Stomach (tissue), 9 donors: ENCODE results near the gene PLN. TPM values are rescaled to one million over a fixed set of nuclear protein-coding genes. Genes with fewer than 3 reads are reported as not detected.

ENCODE experiments used
- DNase-seq, 2 donors: peaks; one replicate each; pipeline versions ENCODE4 v3.0.0 to v3.0.0-alpha.2; 2013 to 2019
- H3K27ac ChIP-seq, 5 donors: fragments of 200-600 bp in 4 of 5; sonication (generic) in 4 of 5; one replicate each; pipeline ENCODE4 v1.5.1; 2013 to 2019; ENCODE audit warnings: mild to moderate bottlenecking in 1 of 5, moderate library complexity in 1 of 5
- H3K27me3 ChIP-seq, 3 donors: fragments of 200-600 bp; sonication (generic); one replicate each; pipeline ENCODE4 v1.5.1; 2017 to 2019; ENCODE audit warnings: mixed run types in 1 of 3
- H3K36me3 ChIP-seq, 4 donors: fragments of 200-600 bp; sonication (generic); 1 replicate in 3 of 4; 2 replicates in 1 of 4; pipeline ENCODE4 v1.5.1; 2016 to 2019
- H3K4me1 ChIP-seq, 4 donors: fragments of 200-600 bp; sonication (generic); one replicate each; pipeline ENCODE4 v1.5.1; 2016 to 2019
- H3K4me3 ChIP-seq, 4 donors: fragments of 200-600 bp; sonication (generic) in 3 of 4; one replicate each; pipeline ENCODE4 v1.5.1; 2016 to 2019; ENCODE audit warnings: mild to moderate bottlenecking in 1 of 4
- H3K9me3 ChIP-seq, 4 donors: fragments of 200-600 bp; sonication (generic); one replicate each; pipeline ENCODE4 v1.5.1; 2016 to 2019
- CTCF ChIP-seq, 7 experiments: fragments of 450-650 bp in 4 of 7; fragments of 200-600 bp in 3 of 7; sonication (generic) in 3 of 7; IDR thresholded peaks; one replicate each; pipeline ENCODE4 v1.5.1; 2016 to 2019; ENCODE audit warnings: antibody characterized with exemption in 7 of 7, control low read depth in 2 of 7, mild to moderate bottlenecking in 1 of 7
- EP300 ChIP-seq: sonication (generic); formaldehyde crosslinking; IDR thresholded peaks from one replicate; pipeline ENCODE4 v1.6.1; 2017; ENCODE audit warnings: antibody characterized with exemption
- POLR2A ChIP-seq, 4 donors: fragments of 450-650 bp; IDR thresholded peaks; one replicate each; pipeline ENCODE4 v1.6.1; 2016; ENCODE audit warnings: antibody characterized with exemption in 4 of 4, control low read depth in 2 of 4, mild to moderate bottlenecking in 1 of 4, moderate library complexity in 1 of 4
- POLR2AphosphoS5 ChIP-seq, 3 donors: sonication (generic); formaldehyde crosslinking; IDR thresholded peaks; one replicate each; pipeline ENCODE4 v1.6.1; 2016; ENCODE audit warnings: antibody characterized with exemption in 3 of 3
- WGBS, 5 donors: extraction: QIAGEN DNeasy Blood & Tissue Kit in 3 of 5; methylation state at CpG; one replicate each; pipeline versions ENCODE4 v1.1.5 to v1.1.7; 2013 to 2018; 5-methylcytosine and 5-hydroxymethylcytosine counted together
- intact Hi-C: fragments of 100-400 bp; cut with DNase I; formaldehyde crosslinking; loops from one replicate; pipeline ENCODE4 v1.15.1; 2023; ENCODE audit warnings: low total_unique reads
- polyA plus RNA-seq, 3 donors: library from polyadenylated mRNA; stranded (reverse); fragments of 200-250 nt; gene quantifications; one replicate each; pipeline ENCODE4 v1.2.3, GENCODE V29; 2013
- total RNA-seq, 5 donors: library from RNA; depleted of rRNA; stranded (reverse); fragments of >200 nt; gene quantifications; one replicate each; pipeline versions ENCODE4 v1.1.0 to v1.2.3, GENCODE V29; 2014 to 2016
- donor health status: healthy with polysubstance abuse.
- donor health status: Bipolar disorder and iron deficiency.
- donor health status: healthy.

PLN gene
- total and polyA plus RNA-seq, 8 donors, result 2.3 to 158 (median 27.6) TPM

GRCh38 chr6:118562959-118563358, 14.9 kb downstream of the PLN start:
- no peak for TF ChIP-seq EP300
- no peak for TF ChIP-seq POLR2A (IDR thresholded peaks at IDR 0.05)
- no peak for TF ChIP-seq POLR2AphosphoS5 (IDR thresholded peaks at IDR 0.05)
- no peak for TF ChIP-seq CTCF (IDR thresholded peaks at IDR 0.05)
- H3K27me3 ChIP-seq, result no peaks in the 10 kb centered on the region
- DNase-seq, result no peak
- H3K36me3 ChIP-seq, result peaks cover 0 to 12% (median 5%) of the 10 kb centered on the region in 4 donors
- no peaks in the 10 kb centered on the region for H3K9me3 ChIP-seq
- 73 to 89% (median 87%) methylated on average over 1 of the region's 1 CpG for WGBS, 5 donors
- peaks cover 5 to 30% (median 16%) of the 10 kb centered on the region in 4 donors for H3K4me1 ChIP-seq
- no peak overlapping the region for H3K4me3 ChIP-seq
- peak overlapping the region in 1 of 5 donors; percentile 17 for H3K27ac ChIP-seq
- intact Hi-C loops, result no loop called here

GRCh38 chr6:118565311-118565960, 17.3 kb downstream of the PLN start:
- H3K4me3 ChIP-seq, result no peak overlapping the region
- peak in 1 of 2 donors; percentile 85 for DNase-seq
- no peaks in the 10 kb centered on the region for H3K9me3 ChIP-seq
- no peak overlapping the region for H3K27ac ChIP-seq
- H3K36me3 ChIP-seq, result peaks cover 0 to 12% (median 5%) of the 10 kb centered on the region in 4 donors
- H3K27me3 ChIP-seq, result no peaks in the 10 kb centered on the region
- intact Hi-C loops, result no loop called here
- TF ChIP-seq POLR2A (IDR thresholded peaks at IDR 0.05) (no peak), CTCF (IDR thresholded peaks at IDR 0.05) (peak in 5 of 7 experiments; percentile 22 to 75 (median 50)), EP300 (no peak), POLR2AphosphoS5 (IDR thresholded peaks at IDR 0.05) (peak in 1 of 3 donors; percentile 70)
- WGBS, 5 donors, result 45 to 57% (median 51%) methylated on average over 5 of the region's 5 CpGs
- peaks cover 0 to 15% (median 10%) of the 10 kb centered on the region in 4 donors for H3K4me1 ChIP-seq

- H3K27me3 ChIP-seq, result no peaks in the 10 kb centered on the region
- no peak for DNase-seq
- H3K4me1 ChIP-seq, result peaks cover 0 to 18% (median 12%) of the 10 kb centered on the region in 4 donors
- H3K9me3 ChIP-seq, result no peaks in the 10 kb centered on the region
- peaks cover 0 to 9% (median 5%) of the 10 kb centered on the region in 4 donors for H3K36me3 ChIP-seq
- TF ChIP-seq CTCF (IDR thresholded peaks at IDR 0.05) (no peak), EP300 (no peak), POLR2A (IDR thresholded peaks at IDR 0.05) (no peak), POLR2AphosphoS5 (IDR thresholded peaks at IDR 0.05) (no peak)
- intact Hi-C loops, result no loop called here
- 55 to 78% (median 64%) methylated on average over 3 of the region's 3 CpGs for whole genome bisulfite sequencing, 5 donors
- H3K4me3 ChIP-seq, result no peak overlapping the region
- H3K27ac ChIP-seq, result no peak overlapping the region
These were observed 19.9 kb downstream of the PLN start for GRCh38 chr6:118567974-118568373.

- no peaks in the 10 kb centered on the region for H3K27me3 ChIP-seq
- TF ChIP-seq EP300 (no peak), CTCF (IDR thresholded peaks at IDR 0.05) (no peak)
- H3K36me3 ChIP-seq, result peaks cover 2 to 18% (median 10%) of the 10 kb centered on the region in 4 donors
- WGBS, 5 donors, result 91 to 100% (median 94%) methylated on average over 1 of the region's 1 CpG
- intact Hi-C loops, result no loop called here
- no peak overlapping the region for H3K4me3 ChIP-seq
- DNase-seq, result no peak
- peaks cover 0 to 18% (median 12%) of the 10 kb centered on the region in 4 donors for H3K4me1 ChIP-seq
- H3K27ac ChIP-seq, result no peak overlapping the region
- H3K9me3 ChIP-seq, result peaks cover 4 to 9% (median 8%) of the 10 kb centered on the region in 4 donors
These were observed 21.4 kb downstream of the PLN start for GRCh38 chr6:118569498-118569897.
